ENCODE data around the gene ATP2B1.
A peak's percentile ranks its signal among the peaks of the same experiment; 100 is the strongest.
"Not testable (repeated sequence)": the region's sequence is repeated elsewhere in the genome, so short reads cannot be mapped to it uniquely, and the experiment has no call there.

Gene ATP2B1

DNA sequence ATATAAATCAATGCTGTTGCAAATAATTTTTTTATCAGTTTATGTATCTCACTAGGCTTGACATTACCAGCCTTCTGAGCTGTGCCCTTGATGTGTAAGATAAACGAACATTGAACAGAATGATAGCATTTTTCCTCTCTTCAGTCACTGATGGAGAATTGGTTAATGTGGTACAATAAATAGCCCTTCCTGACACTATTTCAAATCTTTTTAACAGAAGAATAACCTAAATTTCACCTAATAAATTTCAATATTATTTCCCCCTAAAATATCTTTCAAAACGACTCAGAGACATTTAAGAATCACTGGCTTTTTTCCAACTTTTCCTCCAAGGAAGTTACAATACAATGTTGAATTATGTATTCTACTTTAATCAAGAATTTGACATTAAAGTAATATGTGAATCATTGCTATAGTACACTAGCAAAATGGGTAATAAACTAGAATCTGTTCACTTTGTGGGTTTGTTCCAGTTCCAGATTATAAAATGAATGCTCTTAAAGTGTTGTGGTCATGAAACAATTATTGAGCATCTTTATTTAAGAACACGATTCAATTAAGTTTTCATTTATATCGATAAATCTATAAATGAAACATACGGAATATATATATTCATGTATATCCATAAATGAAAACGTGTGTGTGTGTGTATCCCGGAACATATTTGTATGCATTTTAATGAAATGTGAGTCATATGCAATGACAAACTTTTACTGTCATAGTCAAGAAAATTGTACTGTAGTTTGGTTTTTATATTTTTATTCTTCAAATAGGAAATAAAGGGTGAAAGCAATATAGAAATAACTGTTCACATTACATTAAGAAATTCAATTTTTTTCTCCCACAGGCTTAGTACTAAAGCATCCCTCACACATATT lies 2.5 kb upstream of the ATP2B1 start:
- DNase-seq: no peak

- DNase-seq: peak; percentile 16
These were observed 1.6 kb upstream of the ATP2B1 start for GRCh38 chr12:89709995-89710872.

DNA sequence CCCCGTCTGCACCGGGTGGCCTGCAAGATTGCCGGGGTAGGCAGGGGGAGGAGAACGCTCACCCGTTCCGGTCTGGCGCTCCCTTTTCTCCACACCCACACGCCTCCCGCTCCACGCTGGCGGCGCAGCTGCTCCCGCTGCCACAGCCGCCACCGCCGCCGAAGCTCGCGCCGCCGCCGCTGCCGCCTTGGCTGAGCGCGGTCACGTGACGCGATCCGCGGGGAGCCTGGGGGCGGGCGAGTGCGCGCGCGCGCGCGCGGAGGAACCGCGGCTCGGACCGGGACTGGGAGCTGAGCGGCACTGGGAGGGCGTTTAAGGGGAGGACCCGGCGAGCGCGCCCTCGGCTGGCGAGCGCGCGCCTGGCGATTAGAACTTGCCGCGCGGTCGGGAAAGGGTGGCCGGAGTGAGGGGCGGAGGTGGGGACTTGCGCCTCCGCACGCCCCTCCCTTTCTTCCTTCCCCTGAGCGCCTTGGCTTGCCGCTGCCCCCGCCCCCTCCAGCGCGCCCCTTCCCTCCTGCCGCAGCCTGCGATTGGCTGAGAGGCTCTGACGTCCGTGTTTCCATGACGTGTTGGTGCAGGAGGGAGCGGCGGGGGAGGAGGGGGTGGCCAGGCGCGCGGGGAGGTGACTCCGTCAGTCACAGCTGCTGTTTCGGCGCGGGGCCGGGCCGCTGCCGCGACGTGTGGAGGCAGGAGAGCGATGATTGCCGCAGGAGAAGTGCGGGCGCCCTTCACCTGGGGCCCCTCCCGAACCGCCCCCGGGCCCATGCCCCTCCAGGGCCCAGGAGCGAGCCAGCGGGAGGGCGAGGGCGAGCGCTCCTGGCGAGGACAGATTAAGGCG lies 738 bp upstream of the ATP2B1 start:
- peak; percentile 99 for DNase-seq

DNA sequence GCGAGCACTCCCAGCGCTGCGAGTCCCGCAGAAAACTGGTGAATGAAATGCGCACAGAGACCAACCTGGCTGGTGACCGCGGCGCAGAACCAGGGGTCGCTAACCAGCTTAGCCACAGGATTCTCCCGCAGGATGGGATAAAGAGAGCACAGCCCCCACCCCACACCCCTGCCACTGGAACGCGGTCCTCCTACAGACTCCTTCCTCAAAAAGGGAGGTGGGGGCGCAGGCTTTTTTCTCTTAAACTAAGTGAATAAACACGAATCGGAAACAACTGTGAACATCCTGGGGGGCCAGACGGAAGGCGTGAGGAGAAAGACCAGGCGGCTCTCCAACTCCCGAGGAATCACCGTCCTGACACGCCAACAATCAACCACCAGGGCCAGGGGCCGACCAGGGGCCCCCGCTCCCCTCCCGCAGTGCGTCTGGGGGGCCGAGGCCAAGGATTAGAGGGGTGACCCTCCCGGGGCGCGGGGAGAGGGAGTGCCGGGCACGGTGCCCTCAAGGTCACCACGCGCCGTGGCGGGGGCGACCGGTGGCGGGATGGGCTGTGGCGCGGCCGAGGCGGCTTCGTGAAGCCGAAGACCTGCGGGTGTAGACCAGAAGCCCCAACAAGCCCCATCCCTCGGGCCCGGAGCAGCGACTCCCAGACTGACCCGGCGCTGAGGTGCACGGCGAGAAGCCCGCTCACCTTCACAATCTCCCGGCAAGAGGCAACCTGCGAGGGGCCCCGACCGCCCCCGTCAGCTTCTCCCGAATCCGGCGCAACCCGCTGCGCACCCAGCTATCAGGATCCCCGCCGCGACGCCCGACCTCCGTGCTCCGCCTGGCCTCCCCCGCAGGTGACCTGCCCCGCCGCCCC lies 704 bp downstream of the ATP2B1 start:
- no peak for DNase-seq

GRCh38 chr12:89706986-89707702 lies 1.5 kb downstream of the ATP2B1 start:
- no peak for DNase-seq

DNA sequence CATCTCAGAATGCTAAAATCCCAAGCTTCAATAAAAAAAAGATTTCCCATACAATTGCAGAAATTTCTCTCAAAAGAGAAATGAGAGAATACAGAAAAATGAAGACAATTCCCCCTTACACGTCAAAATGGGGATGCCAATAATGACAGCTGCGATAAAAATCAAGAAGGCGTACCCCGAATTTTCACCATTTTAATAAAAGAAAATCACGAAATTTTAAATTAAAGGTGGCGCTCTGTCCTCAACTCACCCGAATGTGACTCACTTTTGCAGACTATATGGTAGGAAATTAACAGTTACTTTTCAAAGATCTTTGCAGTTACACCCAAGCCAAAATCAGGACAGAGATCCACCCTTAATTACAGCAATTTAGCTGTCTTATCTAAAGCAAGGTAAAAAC lies 2.1 kb downstream of the ATP2B1 start:
- no peak for DNase-seq

DNA sequence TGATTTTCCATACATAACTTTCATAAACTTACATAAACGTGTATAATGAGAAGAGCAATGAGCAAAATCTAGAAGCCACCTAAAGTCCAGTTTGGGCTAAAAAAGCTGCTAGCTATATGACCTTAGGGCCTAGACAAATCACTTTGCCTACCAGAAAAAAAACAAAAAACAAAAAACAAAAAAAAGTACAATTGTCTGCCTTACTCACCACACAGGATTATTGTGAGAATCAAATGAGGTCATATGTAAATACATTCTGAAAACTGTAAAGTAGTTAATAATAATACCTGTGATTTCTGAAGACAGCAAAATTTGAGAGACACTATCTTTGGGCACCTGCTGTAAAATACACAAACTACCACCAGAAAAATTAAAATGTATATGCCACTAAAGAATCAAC lies 4.2 kb downstream of the ATP2B1 start:
- DNase-seq: no peak

DNA sequence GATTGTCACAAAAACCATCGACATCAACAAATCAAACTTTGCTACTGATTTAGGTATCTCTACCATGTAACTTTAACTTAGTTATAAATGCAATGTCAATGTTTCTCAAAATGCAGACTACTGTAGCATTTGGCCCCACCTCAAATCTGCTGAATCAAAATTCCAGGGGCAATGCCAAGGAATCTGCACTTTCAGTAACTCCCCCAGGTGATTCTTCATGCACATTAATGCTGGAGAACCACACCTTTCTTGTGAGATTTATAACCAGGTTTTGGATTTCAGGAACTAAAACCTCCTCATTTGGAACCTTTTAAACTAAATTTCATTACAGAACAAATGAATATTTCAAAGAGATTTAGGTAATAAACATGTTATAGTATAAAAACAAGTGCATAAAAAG lies 4.9 kb downstream of the ATP2B1 start:
- no peak for DNase-seq

- no peak for DNase-seq
These were observed 6.1 kb downstream of the ATP2B1 start for GRCh38 chr12:89702503-89702902.

GRCh38 chr12:89701606-89702206 lies 6.9 kb downstream of the ATP2B1 start:
- no peak for DNase-seq

DNA sequence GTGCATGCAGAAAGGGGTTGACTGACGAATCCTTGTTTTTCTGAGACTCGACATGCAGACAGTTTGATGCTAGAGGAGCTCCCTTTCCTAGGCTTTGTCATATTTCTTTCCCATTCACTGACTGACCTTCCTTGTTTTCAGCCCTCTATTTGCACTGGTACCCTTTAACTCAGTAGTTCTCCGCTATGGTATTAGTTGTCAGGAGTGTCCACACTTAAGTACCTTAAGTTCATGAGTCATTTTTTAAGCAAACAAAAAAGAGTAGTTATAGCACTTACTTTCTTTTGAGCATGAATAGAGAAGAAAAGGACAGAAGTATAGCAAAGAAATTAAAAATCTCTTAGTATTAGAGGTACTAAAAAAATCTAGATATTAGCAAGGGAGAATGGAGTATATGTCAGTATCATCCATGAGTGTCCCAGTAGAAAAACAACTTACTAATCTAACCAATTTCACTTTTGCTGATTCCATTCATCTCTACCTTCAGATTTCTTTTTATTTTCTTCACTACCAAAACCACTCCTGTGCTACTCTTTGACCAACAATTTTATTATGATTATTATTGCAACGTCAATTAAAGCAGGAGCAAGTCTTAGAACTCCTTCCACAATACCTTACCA lies 8.3 kb downstream of the ATP2B1 start:
- no peak for DNase-seq

GRCh38 chr12:89698607-89699006 lies 10.0 kb downstream of the ATP2B1 start:
- no peak for DNase-seq

GRCh38 chr12:89697728-89698127 lies 10.9 kb downstream of the ATP2B1 start:
- not testable (repeated sequence) for DNase-seq

- no peak for DNase-seq
These were observed 11.3 kb downstream of the ATP2B1 start for GRCh38 chr12:89697296-89697695.

- DNase-seq: no peak
These were observed 12.8 kb downstream of the ATP2B1 start for GRCh38 chr12:89695830-89696229.

DNA sequence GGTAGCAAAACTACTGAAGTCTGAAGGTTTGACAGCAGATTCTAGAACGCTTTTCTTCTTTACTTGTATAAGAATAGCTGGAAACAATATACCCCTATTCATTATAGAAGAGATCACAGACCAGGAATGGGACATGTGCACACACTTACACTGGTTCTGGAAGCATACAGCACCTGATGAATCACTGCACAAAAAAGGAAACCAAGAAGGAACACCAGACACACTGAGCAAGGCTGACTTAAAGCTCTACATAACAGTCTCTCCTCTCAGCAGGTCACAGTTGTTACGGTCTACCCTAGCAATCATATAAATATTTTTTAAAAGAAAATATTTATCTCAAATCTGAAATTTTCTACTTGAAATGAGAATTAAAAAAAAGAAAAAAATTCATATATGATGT lies 13.5 kb downstream of the ATP2B1 start:
- DNase-seq: no peak

DNA sequence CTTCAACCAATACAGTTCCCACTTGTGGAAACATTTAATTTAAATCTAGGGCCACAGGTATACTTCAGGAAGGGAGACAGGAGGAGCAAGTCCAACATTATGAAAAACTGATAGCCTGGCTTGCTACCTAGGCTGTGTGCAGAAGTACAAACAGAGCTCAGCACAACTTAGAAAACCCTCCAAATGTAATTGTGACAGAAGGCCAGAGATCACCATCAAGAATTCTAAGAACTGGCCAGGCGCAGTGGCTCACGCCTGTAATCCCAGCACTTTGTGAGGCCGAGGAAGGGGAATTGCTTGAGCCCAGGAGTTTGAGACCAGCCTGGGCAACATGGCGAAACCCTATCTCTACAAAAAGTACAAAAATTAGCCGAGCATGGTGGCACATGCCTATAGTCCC lies 14.1 kb downstream of the ATP2B1 start:
- DNase-seq: no peak

GRCh38 chr12:89693639-89694202 lies 14.9 kb downstream of the ATP2B1 start:
- DNase-seq: no peak

GRCh38 chr12:89692439-89692838 lies 16.2 kb downstream of the ATP2B1 start:
- DNase-seq: no peak

DNA sequence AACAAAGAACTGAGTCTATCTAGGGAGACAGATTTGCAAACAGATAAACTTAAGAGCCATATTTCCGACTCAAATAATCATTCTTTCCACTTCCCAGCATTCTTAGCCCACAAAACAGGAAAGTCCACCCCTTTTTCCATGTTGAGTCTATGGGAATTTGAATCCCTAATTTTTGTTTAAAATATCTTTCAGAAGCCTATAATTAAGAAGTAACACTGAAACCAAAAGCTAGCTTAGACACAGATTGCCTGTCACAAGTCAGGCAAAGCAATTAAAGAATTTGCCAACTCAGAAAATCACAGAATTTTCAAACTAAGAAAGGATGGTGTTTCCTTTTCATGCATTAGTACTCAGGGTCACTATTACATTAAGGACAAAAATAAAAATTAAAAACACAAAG lies 17.0 kb downstream of the ATP2B1 start:
- no peak for DNase-seq
